DMS114 treated with DMSO at 0.1 percent for 48 hours (cell line): ENCODE results near the gene SCP2D1.

Experiments used
- DNase-seq: peaks from one replicate; lab custom pipeline; 2025; ENCODE audit not compliant: unreplicated experiment; lab: John Stamatoyannopoulos, UW

The SCP2D1 gene

GRCh38 chr20:18811904-18812303 is 1.7 kb upstream of the SCP2D1 start:
- no peak for DNase-seq

GRCh38 chr20:18815194-18815942 is 1.8 kb downstream of the SCP2D1 start:
- DNase-seq, result no peak

- DNase-seq, result no peak
Observed at GRCh38 chr20:18822832-18823231, 9.2 kb downstream of the SCP2D1 start.

- no peak for DNase-seq
Observed at GRCh38 chr20:18831830-18832499, 18.4 kb downstream of the SCP2D1 start.

GRCh38 chr20:18832546-18833200 is 19.1 kb downstream of the SCP2D1 start:
- DNase-seq, result no peak

GRCh38 chr20:18835466-18836256 is 22.1 kb downstream of the SCP2D1 start:
- no peak for DNase-seq

GRCh38 chr20:18837718-18838117 is 24.1 kb downstream of the SCP2D1 start:
- no peak for DNase-seq

GRCh38 chr20:18839507-18840247 is 26.1 kb downstream of the SCP2D1 start:
- DNase-seq, result no peak

- DNase-seq, result no peak
Observed at GRCh38 chr20:18840248-18840645, 26.7 kb downstream of the SCP2D1 start.

- DNase-seq, result no peak
Observed at GRCh38 chr20:18845017-18845416, 31.4 kb downstream of the SCP2D1 start.

GRCh38 chr20:18847226-18847755 is 33.7 kb downstream of the SCP2D1 start:
- no peak for DNase-seq

- DNase-seq, result no peak
Observed at GRCh38 chr20:18849131-18849530, 35.5 kb downstream of the SCP2D1 start.

- no peak for DNase-seq
Observed at GRCh38 chr20:18851629-18852028, 38.0 kb downstream of the SCP2D1 start.

- DNase-seq, result no peak
Observed at GRCh38 chr20:18852318-18852717, 38.7 kb downstream of the SCP2D1 start.

- DNase-seq, result no peak
Observed at GRCh38 chr20:18853216-18853615, 39.6 kb downstream of the SCP2D1 start.

GRCh38 chr20:18853946-18854646 is 40.5 kb downstream of the SCP2D1 start:
- DNase-seq, result no peak

GRCh38 chr20:18855882-18856281 is 42.3 kb downstream of the SCP2D1 start:
- DNase-seq, result no peak

GRCh38 chr20:18856873-18857272 is 43.3 kb downstream of the SCP2D1 start:
- DNase-seq, result no peak

- no peak for DNase-seq
Observed at GRCh38 chr20:18857640-18858039, 44.1 kb downstream of the SCP2D1 start.

GRCh38 chr20:18858816-18859215 is 45.2 kb downstream of the SCP2D1 start:
- no peak for DNase-seq
